ENCODE measurements around the gene LRCH2.

The LRCH2 gene

GRCh38 chrX:115183980-115184379 lies 49.9 kb downstream of the LRCH2 start:
- H3K4me3 ChIP-seq (ENCODE audit: low read depth, low read length), result no peak overlapping the region
- no peak for TF ChIP-seq CTCF (IDR thresholded peaks at IDR 0.05; ENCODE audit: borderline replicate concordance, insufficient read depth, low read depth, low read length)

- no peak overlapping the region for H3K4me3 ChIP-seq (ENCODE audit: low read depth, low read length)
- TF ChIP-seq CTCF (IDR thresholded peaks at IDR 0.05; ENCODE audit: borderline replicate concordance, insufficient read depth, low read depth, low read length), result no peak
Observed at GRCh38 chrX:115178473-115178872, 55.4 kb downstream of the LRCH2 start.

GRCh38 chrX:115177932-115178331 lies 56.0 kb downstream of the LRCH2 start:
- TF ChIP-seq CTCF (IDR thresholded peaks at IDR 0.05; ENCODE audit: borderline replicate concordance, insufficient read depth, low read depth, low read length), result no peak
- no peak overlapping the region for H3K4me3 ChIP-seq (ENCODE audit: low read depth, low read length)

DNA sequence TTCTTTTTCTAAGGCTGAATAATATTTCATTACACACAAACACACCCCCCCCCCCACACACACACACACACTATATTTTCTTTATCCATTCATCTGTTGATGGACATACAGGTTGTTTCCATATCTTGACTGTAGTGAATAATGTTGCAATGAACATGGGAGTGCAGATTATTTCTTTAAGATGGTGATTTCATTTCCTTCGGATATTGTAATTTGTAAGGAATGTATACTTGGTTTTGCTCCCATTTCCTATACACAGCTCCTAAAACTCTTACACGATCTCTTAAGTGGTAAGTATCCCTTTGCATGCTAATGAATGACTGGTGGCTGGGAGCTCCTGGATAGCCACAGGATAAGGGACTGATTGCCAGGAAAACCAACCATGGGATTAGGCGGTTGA lies 59.3 kb downstream of the LRCH2 start:
- no peak overlapping the region for H3K4me3 ChIP-seq (ENCODE audit: low read depth, low read length)
- TF ChIP-seq CTCF (IDR thresholded peaks at IDR 0.05; ENCODE audit: borderline replicate concordance, insufficient read depth, low read depth, low read length), result no peak

DNA sequence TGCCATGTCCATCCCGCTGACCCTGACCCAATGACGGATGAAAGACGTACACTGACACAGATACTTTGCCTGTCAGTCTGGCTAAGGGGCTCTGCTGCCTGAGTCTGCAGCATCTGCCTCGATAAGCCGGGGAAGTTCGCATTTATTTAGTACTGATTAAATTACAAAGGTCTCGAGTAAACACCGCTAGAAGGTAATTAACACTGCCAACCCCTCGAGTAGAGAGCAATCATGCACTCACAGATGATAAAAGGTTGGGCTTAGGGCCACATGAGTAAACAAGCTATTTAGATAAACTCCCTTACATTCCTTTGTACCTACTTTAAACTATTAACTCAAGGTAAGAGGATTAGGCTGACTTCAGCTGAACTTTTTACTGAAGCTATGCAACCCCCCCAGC lies 60.7 kb downstream of the LRCH2 start:
- no peak overlapping the region for H3K4me3 ChIP-seq (ENCODE audit: low read depth, low read length)
- no peak for TF ChIP-seq CTCF (IDR thresholded peaks at IDR 0.05; ENCODE audit: borderline replicate concordance, insufficient read depth, low read depth, low read length)

GRCh38 chrX:115147220-115147619 lies 86.7 kb downstream of the LRCH2 start:
- H3K4me3 ChIP-seq (ENCODE audit: low read depth, low read length), result no peak overlapping the region
- 0 out of 2 replicates have a peak, but pooled peaks have one; percentile 11 for TF ChIP-seq CTCF (IDR thresholded peaks at IDR 0.05; ENCODE audit: borderline replicate concordance, insufficient read depth, low read depth, low read length)

- no peak for TF ChIP-seq CTCF (IDR thresholded peaks at IDR 0.05; ENCODE audit: borderline replicate concordance, insufficient read depth, low read depth, low read length)
- no peak overlapping the region for H3K4me3 ChIP-seq (ENCODE audit: low read depth, low read length)
Observed at GRCh38 chrX:115142057-115142456, 91.8 kb downstream of the LRCH2 start.
